IMR-90 (cell line): ENCODE results near the gene LSMEM2.

Source experiments
- CTCF ChIP-seq: conservative IDR thresholded peaks from 2 replicates; pipeline ENCODE4 v1.5.1; 2012; ENCODE audit warnings: mild to moderate bottlenecking, low read depth, low read length, improper control_type of control experiment
- ELK1 ChIP-seq: fragments of 150-350 bp; IDR thresholded peaks from 2 replicates; pipeline ENCODE4 v1.6.1; 2016; ENCODE audit warnings: low read depth, mild to moderate bottlenecking, low read length, moderate library complexity, borderline replicate concordance
- MAFK ChIP-seq: IDR thresholded peaks from 2 replicates; pipeline ENCODE4 v1.6.1; 2012; ENCODE audit warnings: low read depth, low read length, improper control_type of control experiment
- MXI1 ChIP-seq: IDR thresholded peaks from 2 replicates; pipeline ENCODE4 v1.6.1; 2012; ENCODE audit warnings: low read depth, mild to moderate bottlenecking, low read length, moderate library complexity, borderline replicate concordance
- POLR2A ChIP-seq: IDR thresholded peaks from 2 replicates; pipeline ENCODE4 v1.6.1; 2012; ENCODE audit warnings: mild to moderate bottlenecking, low read depth, low read length
- RAD21 ChIP-seq: IDR thresholded peaks from 2 replicates; pipeline ENCODE4 v1.6.1; 2012; ENCODE audit warnings: low read length, improper control_type of control experiment
- RCOR1 ChIP-seq: IDR thresholded peaks from 2 replicates; pipeline ENCODE4 v1.6.1; 2012; ENCODE audit warnings: mild to moderate bottlenecking, low read length, improper control_type of control experiment; ENCODE audit not compliant: insufficient replicate concordance
- USF2 ChIP-seq: fragments of 150-350 bp; IDR thresholded peaks from 2 replicates; pipeline ENCODE4 v1.6.1; 2017; ENCODE audit warnings: mild to moderate bottlenecking, antibody characterized with exemption, low read length, low read depth

GRCh38 chr3:50318615-50319014, 39.7 kb downstream of the LSMEM2 start:
- TF ChIP-seq CTCF = no peak
- TF ChIP-seq POLR2A = no peak
- TF ChIP-seq ELK1 = no peak
- no peak for TF ChIP-seq MXI1
- TF ChIP-seq RAD21 = no peak
- TF ChIP-seq RCOR1 = no peak
- no peak for TF ChIP-seq USF2
- TF ChIP-seq MAFK = no peak
